Measurements from ENCODE around the gene DHRSX. TPM values are rescaled to one million over a fixed set of nuclear protein-coding genes. Genes with fewer than 3 reads are reported as not detected.

Gene DHRSX
- total and polyA plus RNA-seq, 10 of the 15 experiments (the other 5 are each of a cell fraction or from before 2014, with no cell fraction given), result 1.7 to 39.5 (median 16.5) TPM

- no peak overlapping the region for H3K4me3 ChIP-seq
- H3K4me2 ChIP-seq (ENCODE audit: control insufficient read depth, insufficient read depth), result no peak overlapping the region
- no TSS peak for BruUV-seq (replicated peaks)
- ChIA-PET CTCF (no interaction called here), SMC1A (ENCODE audit: uncharacterized antibody, unreplicated experiment) (no interaction called here), POLR2A (no interaction called here), RAD21 (ENCODE audit: unreplicated experiment) (no interaction called here)
- intact Hi-C loops (cut with micrococcal nuclease; ENCODE audit: unreplicated experiment), result no loop called here
- no peaks in the 10 kb centered on the region for H3K36me3 ChIP-seq (ENCODE audit: control insufficient read depth in 2 of 2, insufficient read depth in 2 of 2, low read length in 1 of 2)
- 85% methylated on average over 1 of the region's 1 CpG for WGBS (ENCODE audit: insufficient coverage, insufficient replicate concordance, low lambda C conversion rate, missing lambda C conversion rate)
- H3K4me1 ChIP-seq (ENCODE audit: control insufficient read depth, insufficient read depth, low read length), result no peaks in the 10 kb centered on the region
- FAIRE-seq (no peak), ATAC-seq (no peak), DNase-seq (ENCODE audit: low read depth, low spot score) (no peak)
- no peaks in the 10 kb centered on the region for H4K20me1 ChIP-seq (ENCODE audit: control insufficient read depth, insufficient read depth)
- in situ Hi-C loops (cut with MboI), result no loop called here
- no peaks in the 10 kb centered on the region for H3K79me2 ChIP-seq (ENCODE audit: control insufficient read depth, insufficient read depth, low read length)
- H3K9ac ChIP-seq (ENCODE audit: control insufficient read depth, insufficient read depth, low read length), result no peak overlapping the region
- no peak overlapping the region for H2AFZ ChIP-seq (ENCODE audit: control insufficient read depth, low read depth, low read length)
- no peaks in the 10 kb centered on the region for H3K27me3 ChIP-seq (replicated peaks in 1 of 2; ENCODE audit: control insufficient read depth in 2 of 2, insufficient read depth in 2 of 2, low read length in 1 of 2)
- H3K9me3 ChIP-seq (replicated peaks; ENCODE audit: control insufficient read depth, insufficient read depth, low read length), result peaks cover 2% of the 10 kb centered on the region
- TF ChIP-seq KDM1A (IDR thresholded peaks at IDR 0.05; ENCODE audit: borderline replicate concordance), result no peak
- no peak for TF ChIP-seq PAX8 (IDR thresholded peaks at IDR 0.05)
- no peak for TF ChIP-seq NR2C2 (IDR thresholded peaks at IDR 0.05; ENCODE audit: borderline replicate concordance, control insufficient read depth, insufficient read length, low read depth)
- TF ChIP-seq ASH2L (IDR thresholded peaks at IDR 0.05; ENCODE audit: borderline replicate concordance, low read depth), result no peak
- no peak for TF ChIP-seq KLF5 (IDR thresholded peaks at IDR 0.05; ENCODE audit: partially characterized antibody)
- no peak for TF ChIP-seq POU2F2 (IDR thresholded peaks at IDR 0.05; ENCODE audit: borderline replicate concordance, low read depth, low read length)
- no peak for TF ChIP-seq CHD1 (IDR thresholded peaks at IDR 0.05; ENCODE audit: low read depth, low read length)
- no peak overlapping the region for H3K27ac ChIP-seq (ENCODE audit: control insufficient read depth, insufficient read depth)
These were observed 83.7 kb downstream of the DHRSX start for GRCh38 chrX:2416851-2417604.

GRCh38 chrX:2414384-2414783 is 86.4 kb downstream of the DHRSX start:
- ChIA-PET RAD21 (ENCODE audit: unreplicated experiment) (no interaction called here), SMC1A (ENCODE audit: uncharacterized antibody, unreplicated experiment) (no interaction called here), CTCF (no interaction called here), POLR2A (no interaction called here)
- H3K9ac ChIP-seq (ENCODE audit: control insufficient read depth, insufficient read depth, low read length), result no peak overlapping the region
- BruUV-seq (replicated peaks), result no TSS peak
- ATAC-seq, result no peak
- 47% methylated on average over 2 of the region's 2 CpGs for WGBS (ENCODE audit: insufficient coverage, insufficient replicate concordance, low lambda C conversion rate, missing lambda C conversion rate)
- H4K20me1 ChIP-seq (ENCODE audit: control insufficient read depth, insufficient read depth), result no peaks in the 10 kb centered on the region
- FAIRE-seq, result no peak
- no peak overlapping the region for H3K4me3 ChIP-seq
- in situ Hi-C loops (cut with MboI), result no loop called here
- intact Hi-C loops (cut with micrococcal nuclease; ENCODE audit: unreplicated experiment), result no loop called here
- H3K9me3 ChIP-seq (replicated peaks; ENCODE audit: control insufficient read depth, insufficient read depth, low read length), result peaks cover 2% of the 10 kb centered on the region
- TF ChIP-seq CHD4 (IDR thresholded peaks at IDR 0.05), result no peak
- no peaks in the 10 kb centered on the region for H3K79me2 ChIP-seq (ENCODE audit: control insufficient read depth, insufficient read depth, low read length)
- no peak for DNase-seq (ENCODE audit: low read depth, low spot score)
- no peak overlapping the region for H2AFZ ChIP-seq (ENCODE audit: control insufficient read depth, low read depth, low read length)
- no peaks in the 10 kb centered on the region for H3K4me1 ChIP-seq (ENCODE audit: control insufficient read depth, insufficient read depth, low read length)
- no peaks in the 10 kb centered on the region for H3K27me3 ChIP-seq (replicated peaks in 1 of 2; ENCODE audit: control insufficient read depth in 2 of 2, insufficient read depth in 2 of 2, low read length in 1 of 2)
- H3K27ac ChIP-seq (ENCODE audit: control insufficient read depth, insufficient read depth), result no peak overlapping the region
- peaks cover 2 to 3% of the 10 kb centered on the region in 2 experiments; a peak in 2 of 4 replicates for H3K36me3 ChIP-seq (ENCODE audit: control insufficient read depth in 2 of 2, insufficient read depth in 2 of 2, low read length in 1 of 2)
- H3K4me2 ChIP-seq (ENCODE audit: control insufficient read depth, insufficient read depth), result no peak overlapping the region
